ENCODE data around the gene GGT5. TPM values are rescaled to one million over a fixed set of nuclear protein-coding genes. Genes with fewer than 3 reads are reported as not detected.
"Not testable (repeated sequence)": the region's sequence is repeated elsewhere in the genome, so short reads cannot be mapped to it uniquely, and the experiment has no call there.

The GGT5 gene
- 61.4 TPM for total RNA-seq

GRCh38 chr22:24245030-24245431 is at the start of gene GGT5:
TSS of gene GGT5 (minus strand) at chr22:24245082. CDS start at chr22:24244725, 357 bp downstream.
- Histone ChIP-seq H3K4me3 (peak within 1 kb of the TSS; percentile 45 to 52), H3K27ac (peak within 1 kb of the TSS; percentile 89), H3K4me1 (peaks cover 58% of the 10 kb centered on the region)
- not testable (repeated sequence) for H3K9me3 ChIP-seq; H3K27me3 ChIP-seq; DNase-seq (ENCODE audit: extremely low spot score in 2 of 2); H3K36me3 ChIP-seq
- intact Hi-C loops (cut with DNase I), result loop anchor here (5.0 kb wide), 1 partner anchor 58 kb away; no protein-coding TSS in a partner anchor

DNA sequence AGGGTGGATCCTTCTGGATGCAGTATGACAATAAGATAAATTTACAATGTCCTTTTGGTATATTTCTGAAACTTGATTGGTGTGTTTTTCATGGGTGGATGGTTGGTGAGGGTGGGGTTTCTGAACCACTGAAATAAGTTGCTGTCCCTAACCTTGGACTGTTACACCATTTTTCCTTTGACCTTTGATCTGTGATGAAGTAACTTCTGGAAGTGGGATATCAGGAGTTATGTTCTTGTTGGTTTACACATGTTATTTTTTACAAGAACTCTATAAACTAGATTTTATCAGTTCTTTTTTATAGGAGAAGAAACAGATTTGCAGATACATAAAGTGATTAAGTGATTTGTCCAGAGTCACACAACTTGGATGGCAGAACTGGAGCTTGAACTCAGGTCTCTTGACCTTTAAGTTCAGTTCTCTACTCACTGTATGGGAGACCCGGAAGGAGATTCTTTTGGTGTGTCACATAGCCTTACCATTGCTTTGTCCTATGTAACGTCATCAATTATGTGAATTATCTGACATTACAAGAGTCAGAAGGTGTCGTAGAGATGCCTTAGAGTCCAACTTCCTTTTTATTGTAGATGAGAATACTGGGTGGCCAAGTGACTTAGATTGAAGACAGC is 47.4 kb upstream of the GGT5 start:
- intact Hi-C loops (cut with DNase I); H3K9me3 ChIP-seq; H3K36me3 ChIP-seq; H3K4me3 ChIP-seq; DNase-seq (ENCODE audit: extremely low spot score in 2 of 2); H3K27me3 ChIP-seq: not testable (repeated sequence)
- peaks cover 48% of the 10 kb centered on the region for H3K4me1 ChIP-seq
- H3K27ac ChIP-seq, result peak overlapping the region; percentile 30

GRCh38 chr22:24291515-24292201 is 46.8 kb upstream of the GGT5 start:
- no peak for DNase-seq (ENCODE audit: extremely low spot score in 2 of 2)
- TF ChIP-seq CTCF (IDR thresholded peaks at IDR 0.05), result no peak
- TF ChIP-seq POLR2AphosphoS5 (IDR thresholded peaks at IDR 0.05; ENCODE audit: insufficient read depth in 1 of 2, low read depth in 1 of 2), result no peak
- TF ChIP-seq POLR2A (IDR thresholded peaks at IDR 0.05), result no peak
- Histone ChIP-seq H3K4me3 (no peak overlapping the region), H3K4me1 (peaks cover 51% of the 10 kb centered on the region), H3K9me3 (no peaks in the 10 kb centered on the region), H3K27me3 (no peaks in the 10 kb centered on the region), H3K27ac (peak overlapping the region; percentile 30), H3K36me3 (no peaks in the 10 kb centered on the region)
- intact Hi-C loops (cut with DNase I), result no loop called here

DNA sequence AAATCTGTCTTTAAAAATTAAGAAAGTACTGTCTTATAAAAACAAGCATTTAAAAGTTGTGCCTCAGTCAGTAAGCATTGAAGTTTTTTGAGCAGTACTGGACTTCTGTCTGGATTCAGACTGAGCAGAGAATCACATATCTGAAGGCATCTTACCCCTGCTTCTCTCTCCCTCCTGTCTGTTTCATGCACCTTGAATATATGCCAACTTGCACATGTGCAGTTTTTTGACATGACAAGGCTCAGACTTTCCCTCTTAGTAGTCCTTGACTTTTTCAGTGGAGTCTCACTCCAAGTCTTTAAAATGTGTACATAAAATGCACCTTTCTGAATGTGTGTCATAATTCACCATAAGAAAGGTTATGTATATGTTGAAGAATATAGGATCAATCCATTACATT is 45.6 kb upstream of the GGT5 start:
- H3K27me3 ChIP-seq, result no peaks in the 10 kb centered on the region
- intact Hi-C loops (cut with DNase I), result no loop called here
- no peaks in the 10 kb centered on the region for H3K36me3 ChIP-seq
- no peaks in the 10 kb centered on the region for H3K9me3 ChIP-seq
- DNase-seq (ENCODE audit: extremely low spot score in 2 of 2), result no peak
- peaks cover 60% of the 10 kb centered on the region for H3K4me1 ChIP-seq
- H3K27ac ChIP-seq, result peak overlapping the region; percentile 61
- TF ChIP-seq CTCF (IDR thresholded peaks at IDR 0.05) (no peak), POLR2AphosphoS5 (IDR thresholded peaks at IDR 0.05; ENCODE audit: insufficient read depth in 1 of 2, low read depth in 1 of 2) (no peak), POLR2A (IDR thresholded peaks at IDR 0.05) (no peak)
- H3K4me3 ChIP-seq, result no peak overlapping the region

DNA sequence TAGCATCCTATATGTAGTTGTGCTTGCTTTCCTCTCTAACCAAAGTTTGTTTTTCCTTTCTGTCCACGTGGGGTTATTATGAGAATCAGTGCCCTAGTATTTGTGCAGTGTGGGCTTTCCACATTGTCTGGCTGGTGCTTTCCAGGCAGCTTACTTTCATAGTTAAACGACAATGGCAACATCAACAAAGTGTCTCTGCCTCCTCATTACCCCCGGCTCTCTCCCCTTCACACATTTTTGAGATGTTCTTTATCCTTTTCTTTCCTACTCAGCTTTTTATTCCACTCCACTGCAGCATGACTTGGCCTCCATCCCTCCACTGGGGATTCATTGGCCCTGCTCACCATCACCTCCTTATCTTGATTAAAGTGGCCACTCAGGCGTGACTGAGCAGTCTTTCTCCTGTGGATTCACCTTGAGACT is 44.9 kb upstream of the GGT5 start:
- H3K4me3 ChIP-seq, result no peak overlapping the region
- TF ChIP-seq POLR2AphosphoS5 (IDR thresholded peaks at IDR 0.05; ENCODE audit: insufficient read depth in 1 of 2, low read depth in 1 of 2) (no peak), POLR2A (IDR thresholded peaks at IDR 0.05) (no peak), CTCF (IDR thresholded peaks at IDR 0.05) (no peak)
- H3K27me3 ChIP-seq, result no peaks in the 10 kb centered on the region
- peaks cover 67% of the 10 kb centered on the region for H3K4me1 ChIP-seq
- intact Hi-C loops (cut with DNase I), result no loop called here
- H3K36me3 ChIP-seq, result no peaks in the 10 kb centered on the region
- peak overlapping the region; percentile 61 for H3K27ac ChIP-seq
- DNase-seq (ENCODE audit: extremely low spot score in 2 of 2), result no peak
- H3K9me3 ChIP-seq, result no peaks in the 10 kb centered on the region

DNA sequence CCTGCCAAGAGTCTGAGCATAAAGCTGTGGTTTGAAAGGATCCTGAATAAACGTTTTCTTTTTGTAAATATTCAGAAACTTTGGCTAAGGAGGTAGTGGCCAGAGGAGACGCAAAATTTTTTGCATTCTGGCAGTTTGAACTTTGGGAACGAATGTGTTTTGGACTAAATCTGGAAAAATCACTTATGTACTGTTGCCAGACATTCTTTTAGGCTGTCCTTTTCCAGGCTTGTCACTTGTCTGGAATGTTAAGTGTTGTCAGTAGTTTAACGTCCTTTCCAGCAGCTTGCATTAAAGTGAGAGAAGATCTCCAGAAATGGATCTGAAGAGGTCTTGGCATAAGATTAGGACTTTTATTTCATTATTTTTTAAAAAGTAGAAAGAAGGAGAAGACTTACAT is 44.2 kb upstream of the GGT5 start:
- Histone ChIP-seq H3K9me3 (no peaks in the 10 kb centered on the region), H3K4me1 (peaks cover 71% of the 10 kb centered on the region), H3K27me3 (no peaks in the 10 kb centered on the region), H3K4me3 (no peak overlapping the region), H3K36me3 (no peaks in the 10 kb centered on the region), H3K27ac (peak overlapping the region; percentile 61)
- TF ChIP-seq POLR2AphosphoS5 (IDR thresholded peaks at IDR 0.05; ENCODE audit: insufficient read depth in 1 of 2, low read depth in 1 of 2), result no peak
- TF ChIP-seq POLR2A (IDR thresholded peaks at IDR 0.05), result no peak
- TF ChIP-seq CTCF (IDR thresholded peaks at IDR 0.05), result no peak
- intact Hi-C loops (cut with DNase I), result no loop called here
- no peak for DNase-seq (ENCODE audit: extremely low spot score in 2 of 2)

- H3K36me3 ChIP-seq; H3K4me3 ChIP-seq; H3K27me3 ChIP-seq; intact Hi-C loops (cut with DNase I); H3K27ac ChIP-seq; H3K9me3 ChIP-seq; DNase-seq (ENCODE audit: extremely low spot score in 2 of 2): not testable (repeated sequence)
- H3K4me1 ChIP-seq, result peaks cover 73% of the 10 kb centered on the region
Measured at GRCh38 chr22:24287801-24288200, 42.9 kb upstream of the GGT5 start.

DNA sequence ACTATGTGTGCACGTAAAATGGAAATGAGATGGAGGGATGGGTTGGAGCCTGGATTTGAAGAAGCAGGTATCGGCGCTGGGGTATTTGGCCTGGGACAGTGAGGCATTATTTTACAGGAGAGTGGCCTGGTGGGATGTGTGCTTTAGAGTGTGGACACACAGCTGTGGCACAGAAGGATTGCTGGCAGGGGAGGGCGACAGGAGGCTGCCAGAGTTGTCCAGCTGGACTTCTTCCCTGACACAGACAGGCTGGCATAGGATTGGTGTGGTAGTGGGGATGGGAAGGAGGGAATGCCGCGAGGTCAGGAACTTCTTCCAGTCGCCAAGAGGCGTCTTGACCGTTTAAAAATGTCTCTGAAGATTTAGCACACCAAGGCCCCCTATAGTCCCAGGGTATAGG is 42.3 kb upstream of the GGT5 start:
- H3K36me3 ChIP-seq; H3K4me3 ChIP-seq; H3K27me3 ChIP-seq; H3K9me3 ChIP-seq; intact Hi-C loops (cut with DNase I); DNase-seq (ENCODE audit: extremely low spot score in 2 of 2); H3K27ac ChIP-seq: not testable (repeated sequence)
- H3K4me1 ChIP-seq, result peaks cover 79% of the 10 kb centered on the region

Data from vagina (tissue), 2 donors.